HT1080 (cell line): ENCODE results near the gene A2M. TPM values are rescaled to one million over a fixed set of nuclear protein-coding genes. Genes with fewer than 3 reads are reported as not detected.

Experiments
- DNase-seq: peaks from one replicate; pipeline ENCODE4 v3.0.0-alpha.2; 2015; ENCODE audit warnings: low read depth
- total RNA-seq: library from RNA; depleted of rRNA; stranded (reverse); fragments of >200 nt; shearing (Covaris generic); gene quantifications from 2 replicates; pipeline ENCODE4 v1.2.3, GENCODE V29; 2014

Gene A2M
- total RNA-seq, 1 experiment from 2014 or later: 0.08 TPM

- no peak for DNase-seq
Observed at GRCh38 chr12:9099552-9100190, 16.0 kb downstream of the A2M start.

GRCh38 chr12:9098463-9099026 lies 17.2 kb downstream of the A2M start:
- DNase-seq: no peak

GRCh38 chr12:9098115-9098452 lies 17.6 kb downstream of the A2M start:
- no peak for DNase-seq

- no peak for DNase-seq
Observed at GRCh38 chr12:9096563-9097176, 19.0 kb downstream of the A2M start.

GRCh38 chr12:9095322-9095721 lies 20.4 kb downstream of the A2M start:
- no peak for DNase-seq

- no peak for DNase-seq
Observed at GRCh38 chr12:9094512-9095206, 21.1 kb downstream of the A2M start.

- DNase-seq: no peak
Observed at GRCh38 chr12:9091891-9092598, 23.7 kb downstream of the A2M start.

- DNase-seq: no peak
Observed at GRCh38 chr12:9090220-9090619, 25.5 kb downstream of the A2M start.

- no peak for DNase-seq
Observed at GRCh38 chr12:9087087-9087835, 28.5 kb downstream of the A2M start.

- no peak for DNase-seq
Observed at GRCh38 chr12:9086087-9086486, 29.6 kb downstream of the A2M start.

- DNase-seq: no peak
Observed at GRCh38 chr12:9084417-9084816, 31.3 kb downstream of the A2M start.

- DNase-seq: no peak
Observed at GRCh38 chr12:9083793-9084192, 31.9 kb downstream of the A2M start.

GRCh38 chr12:9081667-9082427 lies 33.9 kb downstream of the A2M start:
- no peak for DNase-seq

- no peak for DNase-seq
Observed at GRCh38 chr12:9079883-9080675, 35.6 kb downstream of the A2M start.

GRCh38 chr12:9079082-9079481 lies 36.6 kb downstream of the A2M start:
- no peak for DNase-seq

GRCh38 chr12:9077152-9078031 lies 38.3 kb downstream of the A2M start:
- DNase-seq: no peak

GRCh38 chr12:9076733-9077132 lies 39.0 kb downstream of the A2M start:
- DNase-seq: no peak

GRCh38 chr12:9075138-9075535 lies 40.6 kb downstream of the A2M start:
- DNase-seq: no peak
